SK-N-SH (cell line): ENCODE measurements around the gene METTL27. TPM values are rescaled to one million over a fixed set of nuclear protein-coding genes. Genes with fewer than 3 reads are reported as not detected.

Experiments
- CTCF ChIA-PET: fragments of 300-600, 350-600 bp; formaldehyde crosslinking; extraction: SDS; loops from one replicate; lab custom pipeline; 2021; lab: Yijun Ruan, JAX
- POLR2A ChIA-PET: fragments of 350-600 bp; sonication (Branson Sonifier 250); formaldehyde crosslinking; extraction: SDS; loops from one replicate; lab custom pipeline; 2020; ENCODE audit warnings: antibody characterized with exemption, inconsistent platforms; lab: Yijun Ruan, JAX
- DNase-seq: peaks from one replicate; pipeline ENCODE4 v3.0.0; 2012
- H2AFZ ChIP-seq: fragments of 200-600 bp; sonication (generic); 2 replicates; pipeline ENCODE4 v1.8.1; 2016; ENCODE audit warnings: antibody characterized with exemption, mild to moderate bottlenecking, low read depth
- H3F3A ChIP-seq: fragments of 200-600 bp; sonication (generic); replicated peaks from 2 replicates; pipeline ENCODE3; 2016; ENCODE audit warnings: antibody characterized with exemption, mild to moderate bottlenecking; ENCODE audit not compliant: insufficient read depth
- H3K27ac ChIP-seq, 2 experiments: fragments of 200-500 bp in 1 of 2; fragments of 200-600 bp in 1 of 2; sonication (Bioruptor generic) in 1 of 2; sonication (generic), shearing (Covaris generic) in 1 of 2; 2 replicates each; pipeline versions ENCODE4 v1.5.1 to v1.6.1; 2014 to 2016; ENCODE audit warnings: low read depth in 2 of 2, inconsistent platforms in 1 of 2, low read length in 1 of 2, mild to moderate bottlenecking in 1 of 2, mixed read lengths in 1 of 2
- H3K27me3 ChIP-seq: fragments of 200-600 bp; sonication (generic), shearing (Covaris generic); 2 replicates; pipeline ENCODE4 v1.6.1; 2016; ENCODE audit warnings: mixed run types; ENCODE audit not compliant: insufficient read depth
- H3K36me3 ChIP-seq, 2 experiments: fragments of 200-500 bp in 1 of 2; fragments of 200-600 bp in 1 of 2; sonication (Bioruptor generic) in 1 of 2; sonication (generic) in 1 of 2; replicated peaks in 1 of 2; 2 replicates each; pipeline versions ENCODE3 to v1.5.1; 2014 to 2016; ENCODE audit warnings: low read length in 1 of 2, mild to moderate bottlenecking in 1 of 2; ENCODE audit not compliant: insufficient read depth in 2 of 2, control insufficient read depth in 1 of 2
- H3K4me1 ChIP-seq, 2 experiments: fragments of 200-500 bp in 1 of 2; fragments of 200-600 bp in 1 of 2; sonication (Bioruptor generic) in 1 of 2; sonication (generic), shearing (Covaris generic) in 1 of 2; 2 replicates each; pipeline versions ENCODE4 v1.5.1 to v1.6.1; 2014 to 2016; ENCODE audit warnings: low read depth in 1 of 2, low read length in 1 of 2, mixed run types in 1 of 2; ENCODE audit not compliant: insufficient read depth in 2 of 2, control insufficient read depth in 1 of 2
- H3K4me2 ChIP-seq: fragments of 200-600 bp; sonication (generic), shearing (Covaris generic); 2 replicates; pipeline ENCODE4 v1.6.1; 2017; ENCODE audit warnings: mixed run types
- H3K4me3 ChIP-seq, 2 experiments: fragments of 200-500 bp in 1 of 2; fragments of 200-600 bp in 1 of 2; sonication (Bioruptor generic) in 1 of 2; sonication (generic), shearing (Covaris generic) in 1 of 2; 2 replicates each; pipeline versions ENCODE4 v1.5.1 to v1.8.1; 2014 to 2016; ENCODE audit warnings: low read depth in 2 of 2, inconsistent platforms in 1 of 2, low read length in 1 of 2, mild to moderate bottlenecking in 1 of 2, mixed read lengths in 1 of 2, moderate library complexity in 1 of 2
- H3K79me2 ChIP-seq: fragments of 200-600 bp; sonication (generic); 2 replicates; pipeline ENCODE4 v1.8.1; 2017; ENCODE audit warnings: mild to moderate bottlenecking; ENCODE audit not compliant: insufficient read depth
- H3K9ac ChIP-seq: fragments of 200-600 bp; sonication (generic); 2 replicates; pipeline ENCODE4 v1.6.1; 2017; ENCODE audit warnings: mixed run types
- H3K9me2 ChIP-seq: fragments of 200-600 bp; sonication (generic); 2 replicates; pipeline ENCODE4 v1.6.1; 2017; ENCODE audit warnings: mixed run types
- H3K9me3 ChIP-seq: fragments of 200-600 bp; sonication (generic); 2 replicates; pipeline ENCODE4 v1.6.1; 2017; ENCODE audit warnings: mixed run types, mild to moderate bottlenecking, moderate library complexity
- H4K20me1 ChIP-seq: fragments of 200-600 bp; sonication (generic); 2 replicates; pipeline ENCODE4 v1.6.1; 2017; ENCODE audit warnings: mild to moderate bottlenecking, mixed run types; ENCODE audit not compliant: insufficient read depth
- CTCF ChIP-seq: fragments of 200-600 bp; sonication (generic); IDR thresholded peaks from 2 replicates; pipeline ENCODE4 v1.6.1; 2017; ENCODE audit warnings: antibody characterized with exemption, mild to moderate bottlenecking, moderate library complexity
- ELF1 ChIP-seq: IDR thresholded peaks from 2 replicates; pipeline ENCODE4 v1.4.0; 2012
- FOSL2 ChIP-seq: IDR thresholded peaks from 2 replicates; pipeline ENCODE4 v1.4.0; 2012; ENCODE audit warnings: low read depth, mild to moderate bottlenecking, moderate library complexity, borderline replicate concordance
- FOXM1 ChIP-seq: IDR thresholded peaks from 2 replicates; pipeline ENCODE4 v1.4.0; 2012; ENCODE audit warnings: low read depth, mild to moderate bottlenecking
- IRF3 ChIP-seq: fragments of 150-350 bp; IDR thresholded peaks from 2 replicates; pipeline ENCODE4 v1.6.1; 2016; ENCODE audit warnings: mild to moderate bottlenecking, low read depth, low read length
- MEF2A ChIP-seq: IDR thresholded peaks from 2 replicates; pipeline ENCODE4 v1.4.0; 2012; ENCODE audit warnings: low read depth, borderline replicate concordance
- NRF1 ChIP-seq: IDR thresholded peaks from 2 replicates; pipeline ENCODE4 v1.6.1; 2012; ENCODE audit warnings: low read depth, mild to moderate bottlenecking, low read length
- POLR2AphosphoS5 ChIP-seq: IDR thresholded peaks from 2 replicates; pipeline ENCODE4 v1.6.1; 2012; ENCODE audit warnings: low read depth, low read length
- RFX5 ChIP-seq: IDR thresholded peaks from 2 replicates; pipeline ENCODE4 v1.6.1; 2012; ENCODE audit warnings: mild to moderate bottlenecking, improper control_type of control experiment, low read length
- TAF1 ChIP-seq: IDR thresholded peaks from 2 replicates; pipeline ENCODE4 v1.6.1; 2012; ENCODE audit warnings: low read depth, mild to moderate bottlenecking, low read length, moderate library complexity, borderline replicate concordance
- USF2 ChIP-seq: fragments of 150-350 bp; IDR thresholded peaks from 2 replicates; pipeline ENCODE4 v1.6.1; 2017; ENCODE audit warnings: antibody characterized with exemption, low read length, low read depth, borderline replicate concordance
- YY1 ChIP-seq: IDR thresholded peaks from 2 replicates; pipeline ENCODE4 v1.4.0; 2012; ENCODE audit warnings: low read depth, mild to moderate bottlenecking
- WGBS: methylation state at CpG from one replicate; pipeline ENCODE4 v1.1.6; 2017; ENCODE audit warnings: low lambda C conversion rate; 5-methylcytosine and 5-hydroxymethylcytosine counted together
- polyA plus RNA-seq, 3 experiments: library from polyadenylated mRNA; depleted of rRNA; stranded (reverse); fragments of >200 nt; gene quantifications; 2 replicates each; pipeline ENCODE4 v1.2.3, GENCODE V29; 2012

The METTL27 gene
- polyA plus RNA-seq, 1 of the 3 experiments (the other 2 are of a cell fraction): 3.1 TPM

DNA sequence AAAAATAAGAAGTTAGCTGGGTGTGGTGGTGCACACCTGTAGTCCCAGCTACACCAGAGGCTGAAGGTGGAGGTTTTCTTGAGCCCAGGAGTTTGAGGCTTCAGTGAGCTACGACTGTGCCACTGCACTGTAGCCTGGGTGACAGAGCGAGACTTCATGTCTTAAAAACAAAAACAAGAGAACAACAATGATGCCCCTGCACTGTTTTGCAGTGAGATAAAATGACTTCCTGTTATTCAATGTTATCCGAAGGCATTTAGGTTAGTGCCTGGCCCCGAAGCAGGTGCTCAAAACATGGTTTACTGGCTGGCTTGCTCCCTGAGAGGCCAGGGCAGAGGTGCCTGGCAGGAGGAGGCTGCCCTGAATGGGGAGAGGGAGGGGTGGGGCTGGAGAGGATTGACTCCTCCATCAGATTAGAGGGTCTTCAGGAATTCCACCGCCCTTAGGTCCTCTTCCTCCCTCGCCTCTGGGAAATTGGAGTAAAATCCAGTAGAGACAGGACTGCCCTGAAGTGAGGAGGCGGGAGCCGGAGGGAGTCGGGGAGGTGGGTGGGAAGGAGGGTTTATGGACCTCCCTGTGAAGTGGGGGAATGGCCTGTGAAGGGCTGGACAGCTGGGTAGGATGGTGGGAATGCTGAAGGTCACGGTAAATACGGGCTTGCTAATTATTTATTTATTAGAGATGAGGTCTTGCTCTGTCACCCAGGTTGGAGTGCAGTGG is 18.3 kb downstream of the METTL27 start:
- 95% methylated on average over 11 of the region's 11 CpGs for WGBS
- peaks cover 39% of the 10 kb centered on the region for H3F3A ChIP-seq
- H3K9ac ChIP-seq: no peak overlapping the region
- no peak overlapping the region for H3K4me2 ChIP-seq
- no peaks in the 10 kb centered on the region for H3K36me3 ChIP-seq
- peaks cover 19 to 36% of the 10 kb centered on the region in 2 experiments for H3K4me1 ChIP-seq
- no peak overlapping the region for H2AFZ ChIP-seq
- no peaks in the 10 kb centered on the region for H3K9me2 ChIP-seq
- no peaks in the 10 kb centered on the region for H4K20me1 ChIP-seq
- H3K27ac ChIP-seq: peak overlapping the region in 1 of 2 experiments; percentile 93; a peak in 1 of 4 replicates
- no peaks in the 10 kb centered on the region for H3K9me3 ChIP-seq
- no peaks in the 10 kb centered on the region for H3K79me2 ChIP-seq
- CTCF ChIA-PET: interaction anchor here (3.3 to 6.3 kb wide), 5 partner anchors 13 to 32 kb away, joined by 26 to 48 read pairs (median 44); partner anchors contain the start of gene METTL27
- no peak for DNase-seq
- no peak overlapping the region for H3K4me3 ChIP-seq
- POLR2A ChIA-PET: no interaction called here
- no peaks in the 10 kb centered on the region for H3K27me3 ChIP-seq
- no peak for TF ChIP-seq MEF2A
- TF ChIP-seq NRF1: no peak
- TF ChIP-seq IRF3: no peak
- TF ChIP-seq RFX5: no peak
- no peak for TF ChIP-seq TAF1
- TF ChIP-seq ELF1: no peak
- no peak for TF ChIP-seq USF2
- TF ChIP-seq FOXM1: no peak
- TF ChIP-seq FOSL2: no peak
- no peak for TF ChIP-seq YY1
- TF ChIP-seq CTCF: no peak
- TF ChIP-seq, all 33 proteins: peak for 0

- Histone ChIP-seq H3K9me3 (no peaks in the 10 kb centered on the region), H3K4me1 (peaks cover 12 to 29% of the 10 kb centered on the region in 2 experiments), H4K20me1 (no peaks in the 10 kb centered on the region), H3K36me3 (no peaks in the 10 kb centered on the region), H3K4me2 (peak overlapping the region; percentile 65), H3K9me2 (no peaks in the 10 kb centered on the region), H3F3A (peaks cover 35% of the 10 kb centered on the region), H3K27me3 (no peaks in the 10 kb centered on the region), H3K9ac (peak overlapping the region; percentile 55; the same call in 1 of the 2 replicates), H2AFZ (peak overlapping the region; percentile 20), H3K27ac (peak overlapping the region in 1 of 2 experiments; percentile 93; a peak in 2 of 4 replicates), H3K79me2 (no peaks in the 10 kb centered on the region), H3K4me3 (no peak overlapping the region)
- no peak for DNase-seq
- CTCF ChIA-PET: interaction anchor here (1.3 to 5.7 kb wide), 6 partner anchors 11 to 89 kb away, joined by 3 to 36 read pairs (median 6); partner anchors contain the start of gene ABHD11
- POLR2A ChIA-PET: interaction anchor here (1.5 kb wide), 1 partner anchor 10 kb away, joined by 3 read pairs; no protein-coding TSS in a partner anchor
- WGBS: 84% methylated on average over 5 of the region's 5 CpGs
- no peak for TF ChIP-seq POLR2AphosphoS5
These were observed 19.1 kb downstream of the METTL27 start for GRCh38 chr7:73823257-73823656.
